Esophagus muscularis mucosa (tissue), 4 donors: ENCODE measurements around the gene TACR2.

Source experiments
- CTCF ChIP-seq, 3 experiments: fragments of 200-600 bp in 2 of 3; fragments of 450-650 bp in 1 of 3; sonication (generic) in 2 of 3; IDR thresholded peaks; one replicate each; pipeline ENCODE4 v1.5.1; 2017 to 2019; ENCODE audit warnings: antibody characterized with exemption in 3 of 3, mild to moderate bottlenecking in 2 of 3, moderate library complexity in 1 of 3
- EP300 ChIP-seq: sonication (generic); formaldehyde crosslinking; IDR thresholded peaks from one replicate; pipeline ENCODE4 v1.6.1; 2017; ENCODE audit warnings: antibody characterized with exemption
- POLR2A ChIP-seq: fragments of 450-650 bp; IDR thresholded peaks from one replicate; pipeline ENCODE4 v1.6.1; 2017; ENCODE audit warnings: antibody characterized with exemption, moderate library complexity, mild to moderate bottlenecking, low read depth
- POLR2AphosphoS5 ChIP-seq, 2 donors: sonication (generic); formaldehyde crosslinking; IDR thresholded peaks; one replicate each; pipeline ENCODE4 v1.6.1; 2017; ENCODE audit warnings: antibody characterized with exemption in 2 of 2

- TF ChIP-seq CTCF (IDR thresholded peaks at IDR 0.05) (no peak), POLR2A (no peak), EP300 (no peak), POLR2AphosphoS5 (IDR thresholded peaks at IDR 0.05) (peak; percentile 18 to 65)
These were observed 6.8 kb downstream of the TACR2 start for GRCh38 chr10:69409968-69410367.
